HL-60/S4 (cell line): ENCODE results near the gene TMIGD2.

Experiments used
- in situ Hi-C: fragments of 300-500 bp; cut with MboI; formaldehyde crosslinking; loops from 2 replicates; pipeline ENCODE4 v1.14.3; 2022; ENCODE audit warnings: low sequenced_read_pairs

TMIGD2 gene

DNA sequence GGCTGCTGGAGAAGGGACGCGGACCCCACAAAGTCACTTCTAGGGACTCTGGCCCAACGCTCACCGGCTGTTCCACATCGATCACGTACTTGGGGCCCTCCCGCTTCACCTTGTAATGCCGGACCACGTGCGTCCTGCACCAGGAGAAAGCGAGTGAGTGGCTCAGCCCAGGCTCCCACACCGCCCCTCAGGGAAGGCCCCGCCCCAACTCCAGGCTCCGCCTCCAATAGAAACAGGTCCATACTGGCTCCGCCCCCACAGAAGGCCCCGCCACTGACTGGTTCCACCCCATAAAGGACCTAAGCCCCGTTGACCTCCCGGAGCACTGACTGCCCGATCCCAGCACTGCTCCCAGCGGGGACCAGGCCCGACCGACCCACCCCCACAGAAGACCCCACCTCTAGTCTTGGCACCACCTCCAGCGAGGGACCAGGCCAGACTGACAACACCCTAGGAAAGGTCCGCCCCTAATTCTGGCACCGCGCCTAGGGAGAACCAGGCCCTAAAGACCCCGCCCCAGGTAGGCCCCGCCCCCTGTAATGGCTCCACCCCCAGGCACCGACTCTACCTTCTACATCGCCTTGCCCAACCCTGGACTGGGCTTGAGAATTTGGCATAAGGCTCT is 25.2 kb upstream of the TMIGD2 start:
- in situ Hi-C loops: no loop called here

DNA sequence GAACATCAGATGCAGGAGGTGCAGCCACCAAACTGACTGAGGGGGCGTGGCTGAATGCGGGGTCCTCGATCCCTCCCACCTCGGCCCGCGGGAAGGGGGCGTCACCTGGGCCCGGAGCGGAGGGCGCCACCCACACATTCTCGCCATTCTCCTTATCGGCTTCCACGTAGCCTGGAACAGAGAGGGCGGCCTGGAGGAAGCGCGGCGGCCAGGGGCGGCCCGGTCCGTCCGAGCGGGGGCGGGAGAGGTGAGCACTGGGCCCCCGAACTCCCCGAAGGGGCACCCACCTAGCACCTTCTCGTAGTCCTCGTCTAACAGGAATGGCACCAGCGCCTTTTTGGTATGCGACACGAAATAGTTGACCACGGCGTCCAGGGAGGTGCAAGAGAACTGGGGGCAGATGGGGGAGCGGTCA is 24.7 kb upstream of the TMIGD2 start:
- in situ Hi-C loops: no loop called here

DNA sequence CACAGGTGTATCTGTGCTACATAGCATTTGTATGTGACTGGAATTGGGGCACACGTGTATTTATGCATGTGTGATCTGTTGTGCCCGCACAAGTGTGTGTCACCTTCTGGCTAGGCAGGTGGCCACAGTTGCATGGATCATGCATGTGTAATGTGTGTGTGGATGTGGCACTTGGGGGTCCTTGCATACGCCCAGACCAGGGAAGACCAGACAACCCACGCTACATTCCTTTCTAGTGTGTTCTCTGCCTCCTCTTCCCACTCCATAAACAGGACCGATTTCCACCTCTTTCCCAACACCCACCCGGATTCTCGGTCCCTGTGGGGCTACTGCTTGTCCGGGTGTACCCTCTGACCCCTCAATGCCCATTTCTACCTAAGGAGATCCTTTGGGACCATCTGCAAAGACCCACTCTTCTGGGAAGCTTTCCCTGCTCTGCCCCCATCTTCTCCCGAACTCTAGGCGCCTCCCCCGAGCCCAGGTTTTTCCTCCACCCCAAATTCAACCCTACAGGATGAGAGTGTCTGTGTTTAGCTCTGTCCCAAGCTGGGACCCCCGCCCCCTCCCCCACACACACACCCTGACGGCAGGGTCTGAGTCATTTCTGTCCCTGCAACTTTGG is 24.1 kb upstream of the TMIGD2 start:
- in situ Hi-C loops: no loop called here

DNA sequence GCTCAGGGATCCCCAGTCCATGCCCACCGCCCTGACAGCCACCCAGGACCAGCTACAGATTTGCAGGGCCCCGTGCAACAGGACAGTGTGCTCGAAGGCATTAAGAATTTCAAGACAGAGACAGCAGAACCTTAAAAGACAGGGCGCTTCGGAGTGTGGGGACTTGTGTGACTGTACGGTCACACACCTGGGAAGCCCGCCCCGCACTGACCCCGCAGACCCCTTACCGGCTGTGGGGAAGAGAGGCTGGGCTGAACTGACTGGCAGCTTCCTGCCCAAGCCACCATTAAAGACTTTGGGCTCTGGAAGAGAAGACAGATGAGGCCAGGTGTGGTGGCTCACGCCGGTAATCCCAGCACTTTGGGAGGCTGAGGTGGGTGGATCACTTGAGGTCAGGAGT is 22.0 kb upstream of the TMIGD2 start:
- in situ Hi-C loops: no loop called here

DNA sequence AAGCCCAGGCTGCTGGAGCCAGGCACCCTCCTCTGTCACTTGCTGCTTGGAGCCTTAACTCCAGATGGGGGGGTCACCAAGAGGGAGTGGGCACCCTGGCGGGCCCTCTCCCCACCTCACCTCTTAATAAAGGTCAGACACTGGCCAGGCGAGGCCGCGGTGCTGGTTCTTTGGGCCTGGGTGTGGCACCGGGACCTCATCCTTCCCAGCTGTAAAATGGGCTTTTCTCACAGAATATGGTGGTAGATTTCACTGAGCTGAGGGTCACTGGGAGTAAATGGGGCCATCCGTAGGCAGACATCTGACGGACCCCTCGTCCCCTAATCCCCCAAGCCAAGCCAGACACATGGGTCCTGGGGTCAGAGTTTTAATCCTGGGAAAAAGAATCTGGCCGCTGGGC is 21.5 kb upstream of the TMIGD2 start:
- in situ Hi-C loops: no loop called here

DNA sequence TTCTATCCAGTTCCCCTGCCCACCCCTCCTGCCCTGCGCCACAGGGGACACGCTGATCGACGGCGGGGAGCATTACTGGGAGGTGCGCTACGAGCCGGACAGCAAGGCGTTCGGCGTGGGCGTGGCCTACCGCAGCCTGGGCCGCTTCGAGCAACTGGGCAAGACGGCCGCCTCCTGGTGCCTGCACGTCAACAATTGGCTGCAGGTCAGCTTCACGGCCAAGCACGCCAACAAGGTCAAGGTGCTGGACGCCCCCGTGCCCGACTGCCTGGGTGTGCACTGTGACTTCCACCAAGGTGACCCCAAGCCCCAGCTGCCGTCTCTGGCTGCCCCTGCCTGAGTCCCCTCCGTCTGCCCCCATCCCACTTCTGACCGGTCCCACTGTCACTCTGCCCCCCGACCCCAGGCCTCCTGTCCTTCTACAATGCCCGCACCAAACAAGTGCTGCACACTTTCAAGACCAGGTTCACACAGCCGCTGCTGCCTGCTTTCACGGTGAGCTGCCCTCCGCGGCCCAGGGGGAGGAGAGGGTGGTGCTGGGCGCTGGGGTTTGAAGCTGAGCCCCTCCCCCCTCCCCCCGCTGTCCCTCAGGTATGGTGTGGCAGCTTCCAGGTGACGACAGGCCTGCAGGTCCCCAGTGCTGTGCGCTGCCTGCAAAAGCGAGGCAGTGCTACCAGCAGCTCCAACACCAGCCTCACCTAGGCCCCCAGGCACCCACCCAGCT is 20.9 kb upstream of the TMIGD2 start:
- in situ Hi-C loops: no loop called here

DNA sequence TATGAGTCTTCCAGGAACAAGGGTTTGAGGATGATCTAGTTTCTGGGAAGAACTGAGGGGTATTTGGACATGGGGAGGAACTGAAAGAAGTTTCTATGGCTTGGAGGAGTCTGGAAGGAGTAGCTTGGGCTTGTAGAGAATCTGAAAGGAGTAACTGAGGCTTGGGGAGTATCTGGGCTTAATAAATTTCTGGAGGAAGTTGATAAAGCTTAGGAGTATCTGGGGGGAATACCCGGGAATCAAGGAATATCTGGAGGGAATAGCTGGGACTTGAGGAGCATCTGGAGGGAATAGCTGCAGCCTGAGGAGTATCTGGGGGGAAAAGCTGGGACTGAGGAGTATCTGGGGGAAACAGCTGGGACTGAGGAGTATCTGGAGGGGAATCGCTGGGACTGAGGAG is 18.2 kb upstream of the TMIGD2 start:
- in situ Hi-C loops: no loop called here

DNA sequence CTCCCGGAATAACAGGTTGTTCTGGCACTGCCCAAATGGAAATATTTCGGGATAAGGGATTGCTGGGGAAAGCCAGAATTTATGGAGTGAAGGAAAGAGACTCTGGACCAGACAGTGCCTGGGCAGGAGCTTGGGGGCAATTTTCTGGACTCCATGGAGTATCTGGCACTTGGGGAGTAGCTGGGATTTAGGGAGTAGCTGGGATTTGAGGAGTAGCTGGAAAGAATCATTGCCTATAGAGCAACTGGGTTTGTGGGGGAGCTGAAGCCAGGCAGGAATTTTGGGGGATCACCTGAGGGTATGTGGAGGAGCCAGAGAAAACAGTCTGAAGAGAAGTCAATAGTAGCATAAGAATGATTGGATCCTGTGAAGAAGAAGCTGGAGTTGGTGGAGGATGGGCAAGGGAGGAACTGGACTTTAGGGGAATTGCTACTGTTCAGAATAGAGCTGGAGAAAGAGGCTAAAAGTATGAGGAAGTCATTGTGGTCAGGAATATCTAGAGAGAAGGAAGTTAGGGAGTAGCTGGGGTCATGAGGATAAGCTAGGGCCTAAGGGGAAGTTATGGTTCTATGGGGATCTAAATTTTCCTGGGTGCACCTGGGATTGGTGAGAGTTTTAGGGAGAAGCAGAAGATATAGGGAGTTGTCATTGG is 17.0 kb upstream of the TMIGD2 start:
- in situ Hi-C loops: no loop called here

DNA sequence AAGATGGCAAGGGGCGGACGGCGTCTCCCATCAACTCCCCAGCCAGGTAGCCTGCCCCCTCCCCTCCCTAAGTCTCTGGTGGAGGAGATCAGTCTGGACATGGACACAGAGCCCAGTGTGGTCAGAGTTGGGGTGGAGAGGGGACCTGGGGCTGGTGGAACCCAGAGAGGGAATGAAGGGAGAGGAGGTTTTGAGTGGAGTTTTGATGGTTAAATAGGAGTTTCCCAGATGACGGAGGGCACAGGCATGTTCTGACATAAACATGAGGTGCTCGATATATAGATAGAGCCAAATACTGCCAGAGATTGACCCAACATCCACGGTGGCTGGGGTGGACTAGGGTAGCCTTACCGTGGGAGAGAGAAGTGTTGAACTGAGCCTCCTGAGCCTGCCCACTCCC is 16.3 kb upstream of the TMIGD2 start:
- in situ Hi-C loops: no loop called here

DNA sequence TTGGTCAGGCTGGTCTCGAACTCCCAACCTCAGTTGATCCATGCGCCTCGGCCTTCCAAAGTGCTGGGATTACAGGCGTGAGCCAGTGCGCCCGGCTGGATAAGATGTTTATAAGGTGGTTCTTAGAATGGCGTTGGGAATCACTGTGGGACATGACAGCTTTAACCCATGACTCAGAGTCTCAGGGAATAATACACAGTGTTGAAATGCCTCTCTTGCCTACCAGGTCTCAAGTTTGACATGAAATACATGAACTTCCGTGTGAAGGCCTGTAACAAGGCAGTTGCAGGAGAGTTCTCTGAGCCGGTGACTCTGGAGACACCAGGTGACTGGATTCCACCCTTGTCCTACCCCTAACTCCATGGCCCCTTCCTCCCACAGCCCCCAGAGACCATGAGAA is 14.8 kb upstream of the TMIGD2 start:
- in situ Hi-C loops: no loop called here

DNA sequence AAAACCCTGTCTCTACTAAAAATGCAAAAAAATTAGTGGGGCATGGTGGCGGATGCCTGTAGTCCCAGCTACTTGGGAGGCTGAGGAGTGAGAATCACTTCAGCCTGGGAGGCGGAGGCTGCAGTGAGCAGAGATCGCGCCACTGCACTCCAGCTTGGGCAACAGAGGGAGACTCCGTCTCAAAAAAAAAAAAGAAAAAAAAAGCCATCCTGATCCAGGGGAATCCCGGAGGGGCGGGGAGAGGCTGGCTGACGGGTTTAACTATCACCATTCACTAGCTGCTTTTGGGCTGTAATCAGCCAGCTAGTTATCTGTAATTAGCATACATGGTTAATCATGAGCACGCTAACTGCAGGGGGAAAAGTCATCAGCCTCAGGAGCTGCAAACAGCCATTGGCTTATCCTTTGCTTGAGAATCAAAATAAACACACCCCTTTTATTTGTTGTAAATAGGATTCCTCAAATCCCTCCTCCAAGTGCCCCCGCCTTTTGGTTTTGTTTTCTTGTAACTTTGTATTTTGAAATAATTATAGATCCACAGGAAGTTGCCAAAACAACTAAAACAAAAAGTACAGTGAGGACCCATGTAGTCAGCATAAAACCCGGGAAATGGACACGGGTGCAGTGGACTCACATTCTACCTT is 11.8 kb upstream of the TMIGD2 start:
- in situ Hi-C loops: no loop called here

DNA sequence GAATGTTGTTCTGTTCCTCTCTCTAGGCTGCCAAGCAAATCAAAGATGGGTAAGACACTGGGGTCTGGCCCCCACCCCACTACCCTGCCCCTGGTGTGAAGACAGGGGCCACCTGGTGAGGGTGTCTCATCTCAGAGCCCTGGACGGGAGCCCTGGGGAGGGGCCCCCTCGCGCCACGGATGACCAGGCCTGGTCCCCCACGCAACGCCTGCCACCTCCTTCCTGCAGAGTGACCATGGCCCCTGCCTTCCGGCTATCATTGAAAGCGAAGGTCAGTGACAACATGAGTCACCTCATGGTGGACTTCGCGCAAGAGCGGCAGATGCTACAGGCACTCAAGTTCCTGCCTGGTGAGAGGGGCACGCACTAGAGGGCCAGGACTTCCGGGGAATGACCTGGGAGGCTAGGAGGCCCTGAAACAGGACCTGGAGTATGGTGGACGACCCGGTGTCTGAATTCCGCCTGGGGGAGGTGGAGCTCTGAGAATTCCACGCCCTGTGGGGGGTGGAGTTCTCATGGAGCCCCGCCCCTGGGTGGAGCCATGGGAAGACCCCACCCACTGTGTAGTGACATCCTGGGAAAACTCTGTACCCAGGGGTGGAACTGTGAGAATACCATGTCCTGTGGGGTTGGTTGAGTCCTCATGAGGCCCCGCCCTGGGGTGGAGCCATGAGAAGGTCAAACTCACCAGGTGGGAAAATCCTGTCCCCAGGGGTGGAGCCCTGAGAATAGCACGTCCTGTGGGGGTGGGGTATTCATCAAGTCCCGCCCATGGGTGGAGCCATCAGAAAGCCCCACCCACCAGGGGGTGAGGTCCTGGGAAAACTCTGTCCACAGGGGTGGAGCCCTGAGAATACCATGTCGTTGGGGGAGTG is 8.3 kb upstream of the TMIGD2 start:
- in situ Hi-C loops: no loop called here

DNA sequence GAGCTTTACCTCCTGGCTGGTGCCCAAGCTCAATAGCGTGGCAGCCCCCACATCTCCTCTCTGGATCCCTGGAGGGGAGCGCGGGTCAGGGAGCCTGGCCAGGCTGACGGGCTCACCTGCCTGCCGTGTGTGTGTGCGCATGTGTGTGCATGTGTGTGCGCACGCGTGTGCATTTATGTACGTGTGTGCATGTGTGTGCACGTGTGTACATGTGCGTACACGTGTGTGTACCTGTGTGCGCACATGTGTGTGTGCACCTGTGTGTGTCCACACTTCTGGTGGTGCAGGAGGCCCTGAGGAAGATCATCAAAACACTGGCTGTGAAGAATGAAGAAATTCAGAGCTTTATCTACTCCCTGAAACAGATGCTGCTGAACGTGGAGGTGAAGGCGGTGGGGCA is 3.5 kb upstream of the TMIGD2 start:
- in situ Hi-C loops: no loop called here

DNA sequence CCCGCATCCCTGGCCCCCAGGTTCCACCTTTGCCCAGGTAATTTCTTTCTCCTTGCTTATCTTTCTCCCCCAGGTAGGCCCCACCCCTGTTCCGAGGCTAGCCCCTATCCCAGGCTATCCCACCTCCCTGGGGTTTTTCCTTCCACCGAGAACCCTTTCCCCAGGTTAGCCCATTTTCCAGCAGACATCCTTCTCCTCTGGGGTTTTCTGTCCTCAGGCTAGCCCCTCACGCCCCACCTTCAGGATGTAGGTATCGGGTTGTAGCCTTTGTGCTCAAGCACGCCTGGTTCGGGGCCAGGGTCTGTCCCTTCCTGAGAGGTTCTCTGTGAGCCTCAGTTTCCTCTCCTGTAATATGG is 3.0 kb upstream of the TMIGD2 start:
- in situ Hi-C loops: no loop called here

DNA sequence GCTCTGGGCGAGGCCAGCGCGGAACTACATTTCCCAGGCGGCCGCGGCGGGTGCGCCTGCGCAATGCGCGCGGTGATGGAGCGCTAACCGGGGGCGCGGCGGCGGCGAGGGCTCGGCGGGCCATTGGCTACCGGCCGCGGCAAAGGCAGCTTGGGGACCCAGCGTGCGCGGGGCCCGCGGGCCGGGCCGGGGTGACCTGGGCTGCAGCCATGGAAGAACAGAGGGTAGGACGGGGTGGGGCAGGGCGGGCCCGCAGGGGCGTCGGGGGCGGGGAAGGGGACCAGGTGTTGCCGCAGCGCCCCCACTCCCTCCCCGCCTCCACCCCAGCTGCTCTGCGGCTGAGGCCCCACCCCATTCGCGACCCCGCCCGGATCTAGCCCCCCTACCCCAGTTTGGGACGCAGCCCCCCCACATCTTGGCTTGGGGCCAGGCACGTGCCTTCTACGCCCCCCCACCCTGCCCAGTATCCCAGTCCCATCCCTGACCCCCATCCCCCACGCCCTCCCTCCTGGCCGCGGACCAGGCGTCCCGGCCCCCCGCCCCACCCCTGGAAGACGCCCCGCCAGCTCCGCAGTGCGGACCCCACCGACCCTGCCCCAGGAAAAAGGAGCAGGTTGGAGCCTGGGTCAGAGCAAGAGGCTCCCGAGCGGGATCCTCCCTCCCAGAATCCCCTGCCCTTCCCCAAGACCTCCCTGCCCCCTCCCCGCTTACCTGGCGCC is 2.5 kb upstream of the TMIGD2 start, which contains the start of gene FSD1:
FSD1 (plus strand) TSS at position 61 of the 719 bp plus-strand sequence; CDS start at position 210, 149 bp downstream.
- in situ Hi-C loops: no loop called here

DNA sequence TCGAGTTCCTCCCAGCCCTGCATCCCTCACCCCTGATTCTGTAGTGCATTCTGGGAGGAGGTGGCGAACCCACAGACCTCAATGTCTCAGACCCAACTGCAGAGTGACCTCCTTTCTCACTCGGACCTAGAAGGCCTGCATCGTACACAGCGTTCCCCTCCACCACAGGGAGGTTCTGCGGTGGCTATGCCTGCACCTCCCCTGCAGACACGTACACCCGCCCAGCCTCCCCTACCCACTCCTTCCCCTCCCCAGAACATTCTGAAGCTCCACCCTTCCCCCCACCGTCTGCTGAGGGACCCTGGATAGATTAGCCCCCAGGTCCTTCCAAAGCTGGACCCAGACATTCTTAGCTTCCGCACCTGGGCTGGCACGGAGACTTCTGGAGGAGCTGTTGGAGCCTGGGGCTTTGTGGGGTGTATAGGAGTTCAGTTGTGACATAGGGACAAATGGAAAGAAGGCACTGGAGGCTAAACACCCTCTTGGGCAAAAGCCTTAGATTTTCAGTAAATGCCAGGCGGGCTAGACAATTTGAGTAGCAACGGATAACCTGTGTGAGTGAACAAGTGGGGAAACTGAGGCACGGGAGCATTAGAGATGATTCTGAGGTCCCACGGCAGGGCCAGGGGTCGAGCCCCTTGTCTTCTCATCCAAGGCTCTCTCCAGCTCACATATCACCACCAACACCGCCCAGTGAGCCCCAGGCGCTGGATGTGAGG is 1.8 kb upstream of the TMIGD2 start:
- in situ Hi-C loops: no loop called here

DNA sequence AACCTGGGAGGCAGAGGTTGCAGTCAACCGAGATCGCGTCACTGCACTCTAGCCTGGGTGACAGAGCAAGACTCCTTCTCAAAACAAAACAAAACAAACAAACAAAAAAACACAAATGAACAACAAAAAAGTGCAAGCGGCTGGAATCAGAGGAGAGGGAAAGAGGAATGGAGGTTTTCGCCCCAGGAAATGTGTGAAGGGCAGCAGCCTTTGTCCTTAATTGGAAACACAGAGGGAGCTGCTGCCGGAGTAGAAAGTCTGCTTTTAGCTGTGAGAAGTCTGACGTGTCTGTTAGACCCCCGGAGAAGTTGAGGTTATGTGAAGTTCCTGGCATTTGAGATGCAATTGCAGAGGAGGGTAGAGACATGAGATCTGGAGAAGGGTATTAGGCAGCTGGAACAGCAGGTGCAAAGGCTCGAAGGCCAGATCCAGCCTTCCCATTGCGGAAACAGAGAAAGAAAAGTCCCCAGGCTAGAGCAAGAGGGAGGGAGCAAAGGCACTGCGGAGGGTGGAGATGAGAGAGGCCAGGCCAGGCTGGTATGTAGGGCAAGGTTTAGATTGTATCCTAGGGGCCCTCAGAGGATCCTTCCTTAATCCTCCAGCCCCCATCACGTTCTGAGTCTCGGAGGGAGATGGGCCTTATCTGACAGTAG is 473 bp downstream of the TMIGD2 start:
- in situ Hi-C loops: no loop called here

DNA sequence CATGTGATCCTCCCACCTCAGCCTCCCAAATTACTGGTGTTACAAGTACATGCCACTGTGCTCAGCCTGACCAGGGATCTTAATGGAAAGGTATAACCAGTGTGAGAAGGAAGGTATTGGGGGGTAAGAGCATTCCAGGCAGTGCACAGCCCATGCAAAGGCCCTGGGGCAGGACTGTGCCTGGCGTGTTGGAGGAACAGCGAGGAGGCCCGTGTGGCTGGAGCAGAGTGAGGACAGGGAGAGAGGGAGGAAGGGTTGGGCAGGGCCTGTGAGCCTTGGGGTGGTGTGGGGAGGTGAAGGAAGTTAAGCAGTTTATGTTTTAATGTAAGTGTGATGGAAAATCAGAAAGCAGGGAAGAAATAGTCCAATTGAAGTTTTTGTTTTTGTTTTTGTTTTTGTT is 1.6 kb downstream of the TMIGD2 start:
- in situ Hi-C loops: no loop called here
